Adipocyte (in vitro differentiated cells): ENCODE data around the gene C1QTNF3.
"Not testable (repeated sequence)": the region's sequence is repeated elsewhere in the genome, so short reads cannot be mapped to it uniquely, and the experiment has no call there.

Experiments
- DNase-seq: peaks from one replicate; pipeline ENCODE4 v3.0.0-alpha.2; 2015; ENCODE audit warnings: low read depth
- H3K27me3 ChIP-seq: replicated peaks from 2 replicates; pipeline ENCODE4 v1.7.0; 2013; ENCODE audit warnings: mild to moderate bottlenecking, low read length, moderate library complexity; ENCODE audit not compliant: control insufficient read depth, insufficient read depth
- H3K36me3 ChIP-seq: 2 replicates; pipeline ENCODE4 v1.7.0; 2013; ENCODE audit warnings: low read length, mild to moderate bottlenecking, moderate library complexity; ENCODE audit not compliant: control insufficient read depth, insufficient read depth, severe bottlenecking
- H3K4me1 ChIP-seq: 2 replicates; pipeline ENCODE4 v1.7.0; 2013; ENCODE audit warnings: mild to moderate bottlenecking, low read length, moderate library complexity; ENCODE audit not compliant: control insufficient read depth, insufficient read depth
- H3K4me3 ChIP-seq: 2 replicates; pipeline ENCODE4 v1.7.0; 2013; ENCODE audit warnings: mild to moderate bottlenecking, low read length, moderate library complexity
- H3K9ac ChIP-seq: 2 replicates; pipeline ENCODE4 v1.7.0; 2013; ENCODE audit warnings: mild to moderate bottlenecking, low read length, moderate library complexity
- H3K9me3 ChIP-seq: 2 replicates; pipeline ENCODE4 v1.7.0; 2013; ENCODE audit warnings: mild to moderate bottlenecking, low read length, moderate library complexity; ENCODE audit not compliant: control insufficient read depth

Gene C1QTNF3

GRCh38 chr5:34020726-34021125 lies 22.3 kb downstream of the C1QTNF3 start:
- Histone ChIP-seq H3K9ac (no peak overlapping the region), H3K4me1 (peaks cover 13% of the 10 kb centered on the region), H3K36me3 (no peaks in the 10 kb centered on the region), H3K9me3 (no peaks in the 10 kb centered on the region), H3K4me3 (no peak overlapping the region), H3K27me3 (no peaks in the 10 kb centered on the region)
- no peak for DNase-seq

GRCh38 chr5:34017254-34017653 lies 25.8 kb downstream of the C1QTNF3 start:
- Histone ChIP-seq H3K4me3 (no peak overlapping the region), H3K9me3 (no peaks in the 10 kb centered on the region), H3K36me3 (no peaks in the 10 kb centered on the region), H3K27me3 (no peaks in the 10 kb centered on the region), H3K9ac (no peak overlapping the region), H3K4me1 (peaks cover 19% of the 10 kb centered on the region)
- DNase-seq = no peak

GRCh38 chr5:34016750-34017149 lies 26.3 kb downstream of the C1QTNF3 start:
- no peaks in the 10 kb centered on the region for H3K36me3 ChIP-seq
- DNase-seq = no peak
- peaks cover 19% of the 10 kb centered on the region for H3K4me1 ChIP-seq
- H3K27me3 ChIP-seq = no peaks in the 10 kb centered on the region
- H3K4me3 ChIP-seq = no peak overlapping the region
- H3K9me3 ChIP-seq = no peaks in the 10 kb centered on the region
- H3K9ac ChIP-seq = no peak overlapping the region

- Histone ChIP-seq H3K27me3 (no peaks in the 10 kb centered on the region), H3K9me3 (no peaks in the 10 kb centered on the region), H3K36me3 (no peaks in the 10 kb centered on the region), H3K4me1 (peaks cover 20% of the 10 kb centered on the region), H3K4me3 (no peak overlapping the region), H3K9ac (no peak overlapping the region)
- DNase-seq = no peak
These were observed 26.8 kb downstream of the C1QTNF3 start for GRCh38 chr5:34016222-34016621.

- no peaks in the 10 kb centered on the region for H3K27me3 ChIP-seq
- H3K9ac ChIP-seq = no peak overlapping the region
- no peaks in the 10 kb centered on the region for H3K36me3 ChIP-seq
- no peak overlapping the region for H3K4me3 ChIP-seq
- no peak for DNase-seq
- peaks cover 20% of the 10 kb centered on the region for H3K4me1 ChIP-seq
- no peaks in the 10 kb centered on the region for H3K9me3 ChIP-seq
These were observed 27.7 kb downstream of the C1QTNF3 start for GRCh38 chr5:34015120-34015822.

- Histone ChIP-seq H3K36me3 (no peaks in the 10 kb centered on the region), H3K9me3 (no peaks in the 10 kb centered on the region), H3K27me3 (no peaks in the 10 kb centered on the region), H3K4me1 (peaks cover 20% of the 10 kb centered on the region), H3K4me3 (no peak overlapping the region), H3K9ac (no peak overlapping the region)
- no peak for DNase-seq
These were observed 28.4 kb downstream of the C1QTNF3 start for GRCh38 chr5:34014626-34015025.

- H3K36me3 ChIP-seq = no peaks in the 10 kb centered on the region
- H3K27me3 ChIP-seq = no peaks in the 10 kb centered on the region
- H3K9ac ChIP-seq = no peak overlapping the region
- no peak for DNase-seq
- peaks cover 31% of the 10 kb centered on the region for H3K4me1 ChIP-seq
- no peaks in the 10 kb centered on the region for H3K9me3 ChIP-seq
- H3K4me3 ChIP-seq = no peak overlapping the region
These were observed 29.5 kb downstream of the C1QTNF3 start for GRCh38 chr5:34013547-34013946.

GRCh38 chr5:34012791-34013190 lies 30.2 kb downstream of the C1QTNF3 start:
- Histone ChIP-seq H3K4me3 (no peak overlapping the region), H3K9ac (no peak overlapping the region), H3K4me1 (peaks cover 31% of the 10 kb centered on the region), H3K27me3 (no peaks in the 10 kb centered on the region), H3K36me3 (no peaks in the 10 kb centered on the region), H3K9me3 (no peaks in the 10 kb centered on the region)
- peak; percentile 18 for DNase-seq

GRCh38 chr5:34011536-34011935 lies 31.5 kb downstream of the C1QTNF3 start:
- H3K9me3 ChIP-seq = no peaks in the 10 kb centered on the region
- H3K9ac ChIP-seq = no peak overlapping the region
- peaks cover 39% of the 10 kb centered on the region for H3K4me1 ChIP-seq
- no peaks in the 10 kb centered on the region for H3K27me3 ChIP-seq
- no peak for DNase-seq
- no peak overlapping the region for H3K4me3 ChIP-seq
- H3K36me3 ChIP-seq = no peaks in the 10 kb centered on the region

GRCh38 chr5:34010146-34010545 lies 32.9 kb downstream of the C1QTNF3 start:
- DNase-seq, H3K9me3 ChIP-seq, H3K4me3 ChIP-seq, H3K36me3 ChIP-seq, H3K9ac ChIP-seq, H3K27me3 ChIP-seq: not testable (repeated sequence)
- H3K4me1 ChIP-seq = peaks cover 46% of the 10 kb centered on the region

GRCh38 chr5:34009610-34010009 lies 33.4 kb downstream of the C1QTNF3 start:
- Histone ChIP-seq H3K4me3 (no peak overlapping the region), H3K9ac (no peak overlapping the region), H3K36me3 (no peaks in the 10 kb centered on the region), H3K4me1 (peaks cover 46% of the 10 kb centered on the region), H3K27me3 (no peaks in the 10 kb centered on the region), H3K9me3 (no peaks in the 10 kb centered on the region)
- no peak for DNase-seq

- H3K4me3 ChIP-seq = peak overlapping the region; percentile 88
- no peaks in the 10 kb centered on the region for H3K27me3 ChIP-seq
- peaks cover 7% of the 10 kb centered on the region for H3K36me3 ChIP-seq
- H3K9ac ChIP-seq = peak overlapping the region; percentile 93
- H3K9me3 ChIP-seq = no peaks in the 10 kb centered on the region
- H3K4me1 ChIP-seq = peaks cover 46% of the 10 kb centered on the region
- peak; percentile 29 for DNase-seq
These were observed 34.2 kb downstream of the C1QTNF3 start for GRCh38 chr5:34008802-34009201.
